Activated B cell treated with CpG ODN at 0.5 μM for 24 hours (primary cell): ENCODE results near the gene RYK. TPM values are rescaled to one million over a fixed set of nuclear protein-coding genes. Genes with fewer than 3 reads are reported as not detected.

Source experiments
- ATAC-seq: fragments of 200-7000 bp; cut with Tn5 transposase; one replicate; pipeline ENCODE4 v1.10.0; 2021; ENCODE audit warnings: low read depth, mild to moderate bottlenecking, moderate library complexity
- CTCF ChIA-PET: fragments of 350-600 bp; sonication (Branson Sonifier 250); formaldehyde crosslinking; loops from one replicate; lab custom pipeline; 2021; ENCODE audit warnings: antibody characterized with exemption; lab: Charles Lee
- POLR2A ChIA-PET: fragments of 350-600 bp; sonication (Branson Sonifier 250); formaldehyde crosslinking; loops from one replicate; lab custom pipeline; 2021; ENCODE audit warnings: antibody characterized with exemption; lab: Charles Lee
- DNase-seq: peaks from one replicate; pipeline ENCODE4 v3.0.0; 2022
- H3K27ac Mint-ChIP-seq: one replicate; pipeline ENCODE4 v1.8.0; 2020; ENCODE audit warnings: mixed read lengths
- H3K27me3 Mint-ChIP-seq: one replicate; pipeline ENCODE4 v1.8.0; 2021; ENCODE audit warnings: mixed read lengths
- H3K36me3 Mint-ChIP-seq: one replicate; pipeline ENCODE4 v1.8.0; 2021; ENCODE audit warnings: low read depth, mixed read lengths
- H3K4me1 Mint-ChIP-seq: one replicate; pipeline ENCODE4 v1.8.0; 2021; ENCODE audit warnings: mixed read lengths
- H3K4me3 Mint-ChIP-seq: one replicate; pipeline ENCODE4 v1.8.0; 2020; ENCODE audit warnings: mild to moderate bottlenecking, mixed read lengths
- H3K9me3 Mint-ChIP-seq: one replicate; pipeline ENCODE4 v1.8.0; 2020; ENCODE audit warnings: mixed read lengths
- intact Hi-C: fragments of 100-400 bp; cut with micrococcal nuclease; formaldehyde crosslinking; loops from one replicate; pipeline ENCODE4 v1.15.1; 2024
- total RNA-seq: library from RNA; stranded (reverse); gene quantifications from 2 replicates; pipeline ENCODE4 v1.2.3, GENCODE V29; 2022
- TF ChIP-seq, protein P1 (sequence below): fragments of 200-600 bp; IDR thresholded peaks from one replicate; pipeline ENCODE4 v1.8.0; 2022; ENCODE audit warnings: antibody characterized with exemption, mild to moderate bottlenecking

The RYK gene
- total RNA-seq, 1 donor from 2014 or later, result 38.8 TPM

DNA sequence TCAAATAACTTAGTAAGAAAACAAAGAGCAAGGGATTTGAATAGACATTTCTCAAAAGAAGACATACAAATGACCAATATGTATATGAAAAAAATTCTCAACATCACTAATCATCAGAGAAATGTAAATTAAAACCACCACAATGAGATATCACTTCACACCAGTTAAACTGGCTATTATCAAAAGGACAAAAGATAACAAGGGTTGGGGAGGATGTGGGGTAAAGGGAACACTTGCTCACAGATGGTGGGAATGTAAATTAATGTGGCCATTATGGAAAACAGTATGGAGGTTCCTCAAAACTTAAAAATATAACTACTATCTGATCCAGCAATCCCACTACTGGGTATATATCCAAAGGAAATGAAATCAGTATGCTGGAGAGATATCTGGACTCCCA is 46.0 kb upstream of the RYK start:
- ChIA-PET POLR2A (no interaction called here), CTCF (no interaction called here)
- TF ChIP-seq, protein P1, sequence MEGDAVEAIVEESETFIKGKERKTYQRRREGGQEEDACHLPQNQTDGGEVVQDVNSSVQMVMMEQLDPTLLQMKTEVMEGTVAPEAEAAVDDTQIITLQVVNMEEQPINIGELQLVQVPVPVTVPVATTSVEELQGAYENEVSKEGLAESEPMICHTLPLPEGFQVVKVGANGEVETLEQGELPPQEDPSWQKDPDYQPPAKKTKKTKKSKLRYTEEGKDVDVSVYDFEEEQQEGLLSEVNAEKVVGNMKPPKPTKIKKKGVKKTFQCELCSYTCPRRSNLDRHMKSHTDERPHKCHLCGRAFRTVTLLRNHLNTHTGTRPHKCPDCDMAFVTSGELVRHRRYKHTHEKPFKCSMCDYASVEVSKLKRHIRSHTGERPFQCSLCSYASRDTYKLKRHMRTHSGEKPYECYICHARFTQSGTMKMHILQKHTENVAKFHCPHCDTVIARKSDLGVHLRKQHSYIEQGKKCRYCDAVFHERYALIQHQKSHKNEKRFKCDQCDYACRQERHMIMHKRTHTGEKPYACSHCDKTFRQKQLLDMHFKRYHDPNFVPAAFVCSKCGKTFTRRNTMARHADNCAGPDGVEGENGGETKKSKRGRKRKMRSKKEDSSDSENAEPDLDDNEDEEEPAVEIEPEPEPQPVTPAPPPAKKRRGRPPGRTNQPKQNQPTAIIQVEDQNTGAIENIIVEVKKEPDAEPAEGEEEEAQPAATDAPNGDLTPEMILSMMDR, result no peak
- no peak overlapping the region for H3K27ac Mint-ChIP-seq
- DNase-seq, result no peak
- H3K36me3 Mint-ChIP-seq, result no peaks in the 10 kb centered on the region
- no peak for ATAC-seq
- intact Hi-C loops, result no loop called here
- no peak overlapping the region for H3K4me3 Mint-ChIP-seq
- no peaks in the 10 kb centered on the region for H3K9me3 Mint-ChIP-seq
- H3K4me1 Mint-ChIP-seq, result no peaks in the 10 kb centered on the region
- H3K27me3 Mint-ChIP-seq, result peaks cover 1% of the 10 kb centered on the region

DNA sequence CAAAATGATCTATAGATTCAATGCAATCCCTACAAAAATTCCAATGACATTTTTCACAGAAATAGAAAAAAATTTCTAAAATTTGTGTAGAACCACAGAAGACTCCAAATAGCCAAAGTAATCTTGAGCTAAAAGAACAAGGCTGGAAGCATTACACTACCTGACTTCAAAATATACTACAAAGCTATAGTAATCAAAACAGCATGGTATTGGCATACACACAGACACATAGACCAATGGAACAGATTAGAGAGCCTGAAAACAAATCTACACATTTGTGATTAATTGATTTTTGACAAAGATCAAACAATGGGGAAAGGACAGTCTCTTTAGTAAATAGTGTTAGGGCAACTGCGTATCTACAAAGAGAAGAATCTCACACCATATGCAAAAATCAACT is 45.3 kb upstream of the RYK start:
- POLR2A ChIA-PET, result no interaction called here

DNA sequence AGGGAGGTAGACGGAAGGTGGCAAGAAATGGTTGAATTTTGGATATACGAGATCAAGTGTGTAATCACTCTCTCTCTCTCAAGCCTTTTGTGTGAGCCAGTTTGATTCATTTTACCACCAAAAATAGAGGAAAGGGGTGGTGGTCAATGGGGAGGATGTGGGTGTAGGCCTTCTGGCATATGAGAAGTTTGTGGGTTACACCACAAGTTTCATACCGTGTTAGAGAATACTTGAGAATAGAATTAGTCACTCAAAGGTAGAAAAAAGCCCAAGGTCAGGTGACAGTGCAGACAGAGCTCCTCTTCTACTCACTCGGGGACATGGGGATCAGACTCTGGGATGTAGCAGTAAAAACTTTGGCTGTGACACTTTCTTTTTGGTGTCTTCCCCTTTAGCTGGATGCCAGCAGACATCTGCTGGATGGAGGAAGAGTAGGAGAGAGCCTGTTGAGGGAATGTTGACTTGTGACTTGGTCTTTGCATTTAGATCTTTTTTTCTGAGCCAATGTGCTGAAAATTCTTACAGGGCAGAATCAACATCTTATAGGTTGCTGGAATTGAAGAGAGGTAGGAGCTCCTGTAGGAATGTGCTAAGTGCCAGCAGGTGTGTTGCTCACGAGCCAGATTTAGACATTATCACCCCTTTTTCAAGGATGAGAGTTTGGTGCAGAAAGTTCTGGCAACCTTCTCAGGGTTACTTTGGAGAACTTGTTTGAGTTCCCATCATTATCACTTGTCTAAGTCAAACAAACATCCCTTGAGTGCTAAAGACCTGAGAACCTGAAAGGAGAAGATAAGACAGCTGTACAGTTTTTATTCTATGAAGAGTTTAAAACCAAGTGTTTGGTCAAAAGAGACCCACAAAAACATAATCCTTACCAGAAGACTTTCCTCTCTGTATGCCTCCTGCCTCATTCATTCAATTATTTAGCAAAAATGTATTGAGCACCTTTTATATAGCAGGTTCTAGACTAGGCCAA is 43.9 kb upstream of the RYK start:
- Mint-ChIP-seq H3K4me3 (no peak overlapping the region), H3K36me3 (no peaks in the 10 kb centered on the region), H3K9me3 (no peaks in the 10 kb centered on the region), H3K27ac (no peak overlapping the region), H3K4me1 (no peaks in the 10 kb centered on the region), H3K27me3 (peaks cover 1% of the 10 kb centered on the region)
- ChIA-PET POLR2A (interaction anchor here (0.5 kb wide), 1 partner anchor 1900 kb away, joined by 3 read pairs; no protein-coding TSS in a partner anchor), CTCF (interaction anchor here (1.1 to 1.5 kb wide), 2 partner anchors 70 to 82 kb away, joined by 3 to 5 read pairs; no protein-coding TSS in a partner anchor)
- TF ChIP-seq, protein P1, result no peak
- intact Hi-C loops, result loop anchor here (2.0 kb wide), 2 partner anchors 44 to 70 kb away; partner anchors contain the start of gene RYK
- DNase-seq (no peak), ATAC-seq (peak; percentile 90)

More for the DNA sequence above, 45.3 kb upstream of the RYK start:
- H3K9me3 Mint-ChIP-seq, result no peaks in the 10 kb centered on the region
- no peak overlapping the region for H3K4me3 Mint-ChIP-seq
- CTCF ChIA-PET, result interaction anchor here (1.5 kb wide), 1 partner anchor 83 kb away, joined by 5 read pairs; no protein-coding TSS in a partner anchor
- peaks cover 1% of the 10 kb centered on the region for H3K27me3 Mint-ChIP-seq
- no peak for DNase-seq
- no peaks in the 10 kb centered on the region for H3K4me1 Mint-ChIP-seq
- intact Hi-C loops, result loop anchor here (2.0 kb wide), 2 partner anchors 45 to 71 kb away; partner anchors contain the start of gene RYK
- ATAC-seq, result no peak
- no peak overlapping the region for H3K27ac Mint-ChIP-seq
- no peaks in the 10 kb centered on the region for H3K36me3 Mint-ChIP-seq
- TF ChIP-seq, protein P1, result no peak

DNA sequence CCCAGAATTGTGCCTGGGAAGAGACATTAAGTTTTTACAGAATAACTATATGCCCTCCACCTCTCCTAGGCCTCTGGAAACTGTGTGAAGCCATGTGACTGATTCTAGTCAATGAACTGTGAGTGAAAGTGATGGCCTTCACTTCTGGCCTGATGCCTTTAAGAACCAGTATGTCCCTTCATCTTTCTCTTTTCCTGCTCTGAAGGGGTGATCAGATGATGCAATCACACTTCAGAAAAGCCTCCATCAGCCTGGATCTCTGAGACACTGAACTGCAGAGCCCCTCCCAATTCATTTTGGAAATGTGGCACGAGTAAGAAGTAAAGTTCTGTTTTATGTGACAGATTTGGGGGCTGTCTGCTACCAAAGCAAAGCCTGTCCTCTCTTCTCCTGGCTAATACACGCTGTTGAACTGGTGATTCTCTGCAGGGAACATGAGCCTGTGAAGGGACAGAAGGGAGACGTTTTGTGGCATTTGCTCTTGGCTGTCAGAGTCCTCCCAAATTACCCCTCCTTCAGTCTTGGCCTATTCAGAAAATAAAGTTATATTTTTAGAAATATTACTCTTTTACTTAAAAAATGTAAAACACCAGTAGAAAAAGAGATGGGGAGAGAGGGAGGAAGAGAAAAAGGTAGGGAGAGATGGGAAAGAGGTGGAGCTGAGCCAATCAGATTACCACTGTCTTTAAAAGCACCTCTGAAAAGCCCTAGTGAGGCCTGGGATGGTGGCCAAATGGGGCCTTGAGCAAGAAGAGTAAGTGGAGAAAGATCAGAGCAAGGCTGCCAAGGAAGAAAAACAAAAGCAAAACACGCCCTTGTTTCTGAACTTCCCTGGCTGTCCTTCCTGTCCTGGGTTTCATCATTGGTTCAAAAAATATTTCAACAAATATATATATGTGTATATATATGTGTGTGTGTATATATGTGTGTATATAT is 40.9 kb upstream of the RYK start:
- Mint-ChIP-seq H3K27me3 (peaks cover 12% of the 10 kb centered on the region), H3K4me3 (no peak overlapping the region), H3K27ac (no peak overlapping the region), H3K36me3 (no peaks in the 10 kb centered on the region), H3K9me3 (no peaks in the 10 kb centered on the region), H3K4me1 (no peaks in the 10 kb centered on the region)
- ChIA-PET POLR2A (no interaction called here), CTCF (no interaction called here)
- intact Hi-C loops, result no loop called here
- DNase-seq (no peak), ATAC-seq (no peak)
- TF ChIP-seq, protein P1, result no peak
